Panc1 (cell line): Measurements from ENCODE around the gene VPS26A. TPM values are rescaled to one million over a fixed set of nuclear protein-coding genes. Genes with fewer than 3 reads are reported as not detected.

Experiments used
- ATAC-seq: fragments of 200-7000 bp; cut with Tn5 transposase; 2 replicates; pipeline ENCODE4 v1.9.1; 2020; ENCODE audit warnings: mild to moderate bottlenecking, moderate library complexity
- BruUV-seq: library from RNA; stranded (reverse); fragments of 400-500 nt; replicated peaks from 2 replicates; lab custom pipeline; 2021; lab: Mats Ljungman, UMichigan
- CTCF ChIA-PET: fragments of 300-600 bp; sonication (Branson Sonifier 250); formaldehyde crosslinking; loops from one replicate; lab custom pipeline; 2022; ENCODE audit warnings: antibody characterized with exemption; lab: Charles Lee
- POLR2A ChIA-PET: fragments of 300-600 bp; sonication (Branson Sonifier 250); formaldehyde crosslinking; loops from one replicate; lab custom pipeline; 2022; ENCODE audit warnings: antibody characterized with exemption; lab: Charles Lee
- DNase-seq: peaks from one replicate; pipeline ENCODE4 v3.0.0-alpha.2; 2010; ENCODE audit warnings: low read depth, low spot score
- H3K27ac ChIP-seq: 2 replicates; pipeline ENCODE4 v1.5.1; 2011; ENCODE audit warnings: mild to moderate bottlenecking, low read length, inconsistent platforms
- H3K27me3 ChIP-seq: fragments of 200-500 bp; sonication (Bioruptor generic); 2 replicates; pipeline ENCODE4 v1.6.0; 2014; ENCODE audit warnings: low read length, inconsistent platforms; ENCODE audit not compliant: control insufficient read depth, insufficient read depth
- H3K36me3 ChIP-seq: fragments of 200-500 bp; sonication (Bioruptor generic); 2 replicates; pipeline ENCODE4 v1.5.1; 2014; ENCODE audit warnings: inconsistent platforms, mild to moderate bottlenecking, low read length, moderate library complexity; ENCODE audit not compliant: control insufficient read depth, insufficient read depth
- H3K4me1 ChIP-seq: 2 replicates; pipeline ENCODE4 v1.5.1; 2011; ENCODE audit warnings: inconsistent platforms, mild to moderate bottlenecking, low read length, moderate library complexity; ENCODE audit not compliant: control insufficient read depth, insufficient read depth
- H3K4me3 ChIP-seq, 2 experiments: 2 replicates each; pipeline ENCODE4 v1.5.1; 2011 to 2012; ENCODE audit warnings: low read depth in 2 of 2, low read length in 2 of 2, mild to moderate bottlenecking in 2 of 2, inconsistent platforms in 1 of 2, moderate library complexity in 1 of 2
- H3K9me3 ChIP-seq: fragments of 200-500 bp; sonication (Bioruptor generic); 2 replicates; pipeline ENCODE4 v1.5.1; 2014; ENCODE audit warnings: low read depth, mild to moderate bottlenecking, inconsistent platforms, low read length, moderate library complexity; ENCODE audit not compliant: control insufficient read depth, insufficient read depth
- POLR2AphosphoS5 ChIP-seq: IDR thresholded peaks from 2 replicates; pipeline ENCODE4 v1.6.1; 2012; ENCODE audit warnings: mild to moderate bottlenecking, low read depth, low read length, moderate library complexity
- REST ChIP-seq, 2 experiments: IDR thresholded peaks; 2 replicates each; pipeline ENCODE4 v1.6.1; 2011 to 2012; ENCODE audit warnings: low read depth in 2 of 2, control low read depth in 1 of 2, low read length in 1 of 2, mild to moderate bottlenecking in 1 of 2, moderate library complexity in 1 of 2; ENCODE audit not compliant: insufficient read depth in 1 of 2
- SIN3A ChIP-seq: IDR thresholded peaks from 2 replicates; pipeline ENCODE4 v1.6.1; 2012; ENCODE audit warnings: low read depth, mild to moderate bottlenecking, low read length, moderate library complexity, borderline replicate concordance; ENCODE audit not compliant: insufficient read depth
- TCF7L2 ChIP-seq: IDR thresholded peaks from 2 replicates; pipeline ENCODE4 v1.6.1; 2011; ENCODE audit warnings: mild to moderate bottlenecking, low read depth, low read length, inconsistent platforms
- in situ Hi-C: cut with HindIII; loops from 2 replicates; pipeline ENCODE4 v1.10.0; 2016; ENCODE audit warnings: low sequenced_read_pairs, low pct_unique_long_range_greater_than_20kb
- intact Hi-C: fragments of 100-400 bp; cut with micrococcal nuclease; formaldehyde crosslinking; loops from one replicate; pipeline ENCODE4 v1.10.0; 2022; ENCODE audit not compliant: unreplicated experiment
- total RNA-seq: library from RNA; stranded (reverse); gene quantifications from one replicate; pipeline ENCODE4 v1.2.1, GENCODE V29; 2021; ENCODE audit not compliant: unreplicated experiment
- TF ChIP-seq, protein P1 (sequence below): fragments of 450-650 bp; IDR thresholded peaks from 2 replicates; pipeline ENCODE4 v1.5.1; 2017; ENCODE audit warnings: mild to moderate bottlenecking

Gene VPS26A
- total RNA-seq, 1 experiment from 2014 or later = 88.9 TPM

DNA sequence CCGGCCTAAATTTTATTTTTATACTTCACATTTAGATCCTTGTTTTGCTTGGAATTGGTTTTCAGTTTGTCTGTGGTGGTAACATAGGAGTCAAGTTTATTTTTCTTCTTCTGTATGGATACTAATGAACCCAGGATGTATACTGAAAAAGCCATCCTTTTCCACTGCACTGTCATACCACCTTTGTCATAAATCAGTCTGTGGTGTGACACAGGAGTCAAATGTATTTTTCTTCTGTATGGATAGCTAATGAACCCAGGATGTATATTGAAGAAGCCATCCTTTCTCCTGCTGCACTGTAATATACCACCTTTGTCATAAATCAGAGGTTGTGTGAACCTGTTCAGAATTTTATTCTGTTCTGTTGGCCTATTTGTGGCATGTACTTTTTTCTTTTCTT is 21.4 kb downstream of the VPS26A start:
- no peaks in the 10 kb centered on the region for H3K9me3 ChIP-seq
- TF ChIP-seq TCF7L2 (no peak), REST (IDR thresholded peaks at IDR 0.05; ENCODE audit: insufficient read depth in 1 of 2, low read depth in 2 of 2, low read length in 1 of 2) (no peak), SIN3A (no peak), POLR2AphosphoS5 (no peak)
- TF ChIP-seq, protein P1, sequence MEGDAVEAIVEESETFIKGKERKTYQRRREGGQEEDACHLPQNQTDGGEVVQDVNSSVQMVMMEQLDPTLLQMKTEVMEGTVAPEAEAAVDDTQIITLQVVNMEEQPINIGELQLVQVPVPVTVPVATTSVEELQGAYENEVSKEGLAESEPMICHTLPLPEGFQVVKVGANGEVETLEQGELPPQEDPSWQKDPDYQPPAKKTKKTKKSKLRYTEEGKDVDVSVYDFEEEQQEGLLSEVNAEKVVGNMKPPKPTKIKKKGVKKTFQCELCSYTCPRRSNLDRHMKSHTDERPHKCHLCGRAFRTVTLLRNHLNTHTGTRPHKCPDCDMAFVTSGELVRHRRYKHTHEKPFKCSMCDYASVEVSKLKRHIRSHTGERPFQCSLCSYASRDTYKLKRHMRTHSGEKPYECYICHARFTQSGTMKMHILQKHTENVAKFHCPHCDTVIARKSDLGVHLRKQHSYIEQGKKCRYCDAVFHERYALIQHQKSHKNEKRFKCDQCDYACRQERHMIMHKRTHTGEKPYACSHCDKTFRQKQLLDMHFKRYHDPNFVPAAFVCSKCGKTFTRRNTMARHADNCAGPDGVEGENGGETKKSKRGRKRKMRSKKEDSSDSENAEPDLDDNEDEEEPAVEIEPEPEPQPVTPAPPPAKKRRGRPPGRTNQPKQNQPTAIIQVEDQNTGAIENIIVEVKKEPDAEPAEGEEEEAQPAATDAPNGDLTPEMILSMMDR = no peak
- CTCF ChIA-PET = no interaction called here
- no peaks in the 10 kb centered on the region for H3K4me1 ChIP-seq
- intact Hi-C loops = no loop called here
- POLR2A ChIA-PET = no interaction called here
- in situ Hi-C loops = no loop called here
- no peak overlapping the region for H3K27ac ChIP-seq
- ATAC-seq = no peak
- no TSS peak for BruUV-seq
- H3K27me3 ChIP-seq = no peaks in the 10 kb centered on the region
- no peak overlapping the region for H3K4me3 ChIP-seq
- no peaks in the 10 kb centered on the region for H3K36me3 ChIP-seq
- DNase-seq = no peak

DNA sequence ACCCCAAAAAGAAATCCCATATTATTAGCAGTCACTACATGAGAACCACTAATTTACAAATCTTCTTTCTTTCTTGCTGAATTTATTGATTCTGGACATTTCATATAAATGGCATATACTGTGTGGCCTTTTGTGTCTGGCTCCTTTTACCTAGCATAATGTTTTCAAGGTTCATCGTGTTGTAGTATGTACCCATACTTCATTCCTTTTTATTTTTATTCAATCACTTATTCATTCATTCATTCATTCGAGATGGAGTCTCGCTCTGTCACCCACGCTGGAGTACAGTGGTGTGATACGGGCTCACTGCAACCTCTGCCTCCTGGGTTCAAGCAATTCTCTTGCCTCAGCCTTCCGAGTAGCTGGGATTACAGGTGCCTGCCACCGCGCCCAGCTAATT is 21.9 kb downstream of the VPS26A start:
- in situ Hi-C loops (no loop called here), intact Hi-C loops (no loop called here)
- DNase-seq (no peak), ATAC-seq (no peak)
- Histone ChIP-seq H3K36me3 (no peaks in the 10 kb centered on the region), H3K9me3 (no peaks in the 10 kb centered on the region), H3K4me3 (no peak overlapping the region), H3K27me3 (no peaks in the 10 kb centered on the region), H3K27ac (no peak overlapping the region), H3K4me1 (no peaks in the 10 kb centered on the region)
- CTCF ChIA-PET = no interaction called here
- no peak for TF ChIP-seq POLR2AphosphoS5
- TF ChIP-seq, protein P1 = no peak
- TF ChIP-seq TCF7L2 = no peak
- no peak for TF ChIP-seq SIN3A
- TF ChIP-seq REST (IDR thresholded peaks at IDR 0.05; ENCODE audit: insufficient read depth in 1 of 2, low read depth in 2 of 2, low read length in 1 of 2) = no peak
- POLR2A ChIA-PET = no interaction called here
- BruUV-seq = no TSS peak
